ENCODE measurements around the gene KMO.

DNA sequence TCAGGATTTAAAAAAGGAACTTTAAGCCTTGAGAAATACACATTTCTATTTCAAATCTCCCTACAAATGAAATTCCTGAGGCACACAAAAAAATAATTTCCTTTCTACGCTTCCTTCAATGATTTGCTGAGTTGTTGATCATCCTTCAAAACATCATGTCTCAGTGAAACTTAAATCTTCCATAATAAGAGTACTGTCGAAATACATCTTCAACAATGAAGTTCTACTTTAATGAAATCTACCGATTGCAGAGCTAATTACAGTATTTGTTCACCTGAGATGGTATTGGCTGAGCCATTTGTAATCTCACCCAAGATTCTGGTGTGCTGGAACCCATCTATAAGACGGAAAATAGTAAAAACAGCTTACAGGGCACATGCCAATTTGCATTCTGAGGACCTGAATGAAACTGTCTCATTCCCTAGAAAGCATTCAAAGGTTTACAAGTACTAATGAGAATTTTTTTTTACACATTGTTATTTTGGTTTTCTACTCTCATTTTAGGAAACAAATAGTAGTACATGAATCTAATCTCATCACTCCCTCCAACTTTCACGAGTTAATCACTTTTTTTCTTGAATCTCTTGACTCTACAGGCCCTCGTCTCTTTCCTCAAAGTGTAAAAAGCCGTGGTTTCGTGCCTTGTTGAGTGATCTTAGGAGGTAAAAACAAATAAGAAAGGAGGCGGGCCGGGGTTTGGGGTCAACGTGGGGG is 106.9 kb downstream of the KMO start:
- TF ChIP-seq, protein P1, sequence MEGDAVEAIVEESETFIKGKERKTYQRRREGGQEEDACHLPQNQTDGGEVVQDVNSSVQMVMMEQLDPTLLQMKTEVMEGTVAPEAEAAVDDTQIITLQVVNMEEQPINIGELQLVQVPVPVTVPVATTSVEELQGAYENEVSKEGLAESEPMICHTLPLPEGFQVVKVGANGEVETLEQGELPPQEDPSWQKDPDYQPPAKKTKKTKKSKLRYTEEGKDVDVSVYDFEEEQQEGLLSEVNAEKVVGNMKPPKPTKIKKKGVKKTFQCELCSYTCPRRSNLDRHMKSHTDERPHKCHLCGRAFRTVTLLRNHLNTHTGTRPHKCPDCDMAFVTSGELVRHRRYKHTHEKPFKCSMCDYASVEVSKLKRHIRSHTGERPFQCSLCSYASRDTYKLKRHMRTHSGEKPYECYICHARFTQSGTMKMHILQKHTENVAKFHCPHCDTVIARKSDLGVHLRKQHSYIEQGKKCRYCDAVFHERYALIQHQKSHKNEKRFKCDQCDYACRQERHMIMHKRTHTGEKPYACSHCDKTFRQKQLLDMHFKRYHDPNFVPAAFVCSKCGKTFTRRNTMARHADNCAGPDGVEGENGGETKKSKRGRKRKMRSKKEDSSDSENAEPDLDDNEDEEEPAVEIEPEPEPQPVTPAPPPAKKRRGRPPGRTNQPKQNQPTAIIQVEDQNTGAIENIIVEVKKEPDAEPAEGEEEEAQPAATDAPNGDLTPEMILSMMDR (conservative IDR thresholded peaks at IDR 0.05; ENCODE audit: low read length): no peak
- no peak for TF ChIP-seq EZH2phosphoT487 (IDR thresholded peaks at IDR 0.05; ENCODE audit: borderline replicate concordance)
